ENCODE results near the gene MCM5.

Gene MCM5

DNA sequence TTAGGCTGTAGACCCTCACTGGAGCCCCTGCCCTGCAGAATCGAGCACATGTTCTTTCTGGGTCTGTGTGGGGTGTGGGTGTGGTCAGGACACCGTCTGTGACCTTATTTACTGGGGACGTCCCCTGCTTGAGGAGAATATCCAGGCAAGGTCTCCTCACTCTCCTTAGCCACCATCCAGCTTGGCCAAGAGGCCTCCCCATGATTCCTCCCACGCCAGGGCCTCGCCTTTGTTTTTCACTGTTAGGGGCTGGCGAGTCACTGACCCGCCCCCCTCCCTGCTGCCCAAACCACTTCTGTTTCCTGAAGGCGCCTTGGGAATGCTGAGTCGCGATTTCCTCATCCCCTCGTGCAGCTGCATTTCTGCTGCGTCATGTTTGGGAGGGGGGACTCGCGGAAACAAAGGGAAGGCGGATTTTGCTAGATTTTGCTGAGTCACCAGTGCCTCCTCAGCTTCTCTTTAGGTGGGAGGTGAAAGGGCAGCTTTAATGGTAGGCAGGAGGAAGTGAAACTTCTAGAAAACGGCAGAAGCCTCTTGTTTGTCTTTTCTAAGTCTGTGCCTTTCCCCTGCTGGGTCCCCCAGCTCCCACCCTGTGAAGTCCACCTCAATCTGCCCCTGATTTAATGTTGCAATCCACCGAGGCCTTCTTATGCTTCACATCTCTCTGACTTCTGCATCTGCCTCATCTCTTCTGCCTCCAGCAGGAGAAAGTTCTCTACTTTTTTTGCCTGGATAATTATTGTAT lies 23.0 kb upstream of the MCM5 start:
- Histone ChIP-seq H3K36me3 (no peaks in the 10 kb centered on the region), H3K27me3 (peaks cover 0 to 27% (median 21%) of the 10 kb centered on the region in 11 experiments; a peak in 18 of 22 replicates), H3K4me1 (peaks cover 50 to 98% (median 86%) of the 10 kb centered on the region in 10 experiments), H3K9me3 (replicated peaks in 1 of 11) (no peaks in the 10 kb centered on the region), H3K9ac (peak overlapping the region; percentile 66 to 88 (median 80); a peak in 21 of 22 replicates), H3K27ac (peak overlapping the region; percentile 79 to 99 (median 95)), H4K20me1 (peaks cover 0 to 9% (median 0%) of the 10 kb centered on the region in 11 experiments; a peak in 5 of 22 replicates), H3K4me3 (peak overlapping the region in 4 of 10 experiments; percentile 4 to 24 (median 9); a peak in 4 of 20 replicates), H3K4me2 (peak overlapping the region; percentile 70 to 99 (median 86))
- TF ChIP-seq Cebpa-rat (IDR thresholded peaks at IDR 0.05), result peak in 9 of 11 experiments; percentile 25 to 80 (median 66); a peak in 15 of 22 replicates

DNA sequence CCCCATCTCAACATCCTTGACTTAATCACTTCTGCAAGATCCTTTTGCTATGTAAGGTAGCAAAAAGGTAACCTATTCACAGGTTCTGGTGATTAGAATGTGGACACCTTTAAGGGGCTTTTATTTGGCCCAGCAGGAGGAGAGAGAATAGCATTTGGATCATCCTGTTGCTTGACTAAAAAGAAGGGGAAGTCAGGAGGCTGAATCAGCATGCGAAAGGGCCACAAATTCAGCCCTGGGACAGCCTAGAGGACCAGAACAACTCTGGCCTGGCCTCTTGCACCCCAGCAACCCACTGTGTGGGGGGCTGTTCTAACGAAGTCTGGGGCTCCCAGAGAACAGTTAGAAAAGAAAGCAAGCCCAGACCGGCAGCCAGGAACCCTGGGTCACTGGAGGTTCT lies 22.2 kb upstream of the MCM5 start:
- Histone ChIP-seq H3K4me1 (peaks cover 44 to 92% (median 79%) of the 10 kb centered on the region in 10 experiments), H3K27me3 (peaks cover 0 to 35% (median 30%) of the 10 kb centered on the region in 11 experiments; a peak in 18 of 22 replicates), H3K36me3 (peaks cover 0 to 2% (median 0%) of the 10 kb centered on the region in 11 experiments; a peak in 5 of 22 replicates), H3K4me2 (peak overlapping the region; percentile 70 to 99 (median 84)), H3K4me3 (0 out of 20 replicates have a peak overlapping the region, but pooled peaks of 2 of the 10 experiments have one; percentile 4 to 7), H3K27ac (peak overlapping the region; percentile 54 to 99 (median 95); a peak in 21 of 22 replicates), H3K9ac (peak overlapping the region; percentile 46 to 88 (median 78); a peak in 20 of 22 replicates), H4K20me1 (peaks cover 0 to 18% (median 0%) of the 10 kb centered on the region in 11 experiments; a peak in 7 of 22 replicates), H3K9me3 (replicated peaks in 1 of 11) (no peaks in the 10 kb centered on the region)
- TF ChIP-seq Cebpa-rat (IDR thresholded peaks at IDR 0.05), result no peak

DNA sequence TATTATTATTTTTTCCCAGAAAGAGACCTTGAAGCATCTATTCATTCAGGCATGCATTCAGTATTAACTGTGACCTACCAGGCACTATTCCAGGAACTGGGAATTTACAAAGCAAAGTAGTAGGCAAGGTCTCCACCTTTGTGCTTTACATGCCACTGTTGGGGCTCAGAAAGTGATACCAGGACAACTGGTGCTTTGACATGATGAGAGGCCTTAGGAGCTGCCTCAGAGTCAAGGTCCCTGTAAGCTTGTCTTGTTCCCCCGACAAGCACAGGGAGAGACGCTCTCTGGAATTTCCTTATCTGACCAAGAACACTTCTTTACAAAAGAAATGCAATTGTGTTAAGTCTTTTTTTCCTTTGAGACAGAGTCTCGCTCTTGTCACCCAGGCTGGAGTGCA lies 21.3 kb upstream of the MCM5 start:
- H3K27ac ChIP-seq, result peak overlapping the region in 9 of 11 experiments; percentile 85 to 99 (median 97); a peak in 18 of 22 replicates
- H3K36me3 ChIP-seq, result peaks cover 0 to 11% (median 5%) of the 10 kb centered on the region in 11 experiments; a peak in 8 of 22 replicates
- peaks cover 0 to 42% (median 35%) of the 10 kb centered on the region in 11 experiments; a peak in 18 of 22 replicates for H3K27me3 ChIP-seq
- no peaks in the 10 kb centered on the region for H3K9me3 ChIP-seq (replicated peaks in 1 of 11)
- H4K20me1 ChIP-seq, result peaks cover 0 to 26% (median 0%) of the 10 kb centered on the region in 11 experiments; a peak in 7 of 22 replicates
- TF ChIP-seq Cebpa-rat (IDR thresholded peaks at IDR 0.05), result no peak
- H3K4me2 ChIP-seq, result peak overlapping the region in 10 of 11 experiments; percentile 70 to 99 (median 85); a peak in 17 of 22 replicates
- H3K4me1 ChIP-seq, result peaks cover 44 to 92% (median 77%) of the 10 kb centered on the region in 10 experiments
- no peak overlapping the region for H3K4me3 ChIP-seq
- peak overlapping the region in 4 of 11 experiments; percentile 0 to 85 (median 54); a peak in 4 of 22 replicates for H3K9ac ChIP-seq

DNA sequence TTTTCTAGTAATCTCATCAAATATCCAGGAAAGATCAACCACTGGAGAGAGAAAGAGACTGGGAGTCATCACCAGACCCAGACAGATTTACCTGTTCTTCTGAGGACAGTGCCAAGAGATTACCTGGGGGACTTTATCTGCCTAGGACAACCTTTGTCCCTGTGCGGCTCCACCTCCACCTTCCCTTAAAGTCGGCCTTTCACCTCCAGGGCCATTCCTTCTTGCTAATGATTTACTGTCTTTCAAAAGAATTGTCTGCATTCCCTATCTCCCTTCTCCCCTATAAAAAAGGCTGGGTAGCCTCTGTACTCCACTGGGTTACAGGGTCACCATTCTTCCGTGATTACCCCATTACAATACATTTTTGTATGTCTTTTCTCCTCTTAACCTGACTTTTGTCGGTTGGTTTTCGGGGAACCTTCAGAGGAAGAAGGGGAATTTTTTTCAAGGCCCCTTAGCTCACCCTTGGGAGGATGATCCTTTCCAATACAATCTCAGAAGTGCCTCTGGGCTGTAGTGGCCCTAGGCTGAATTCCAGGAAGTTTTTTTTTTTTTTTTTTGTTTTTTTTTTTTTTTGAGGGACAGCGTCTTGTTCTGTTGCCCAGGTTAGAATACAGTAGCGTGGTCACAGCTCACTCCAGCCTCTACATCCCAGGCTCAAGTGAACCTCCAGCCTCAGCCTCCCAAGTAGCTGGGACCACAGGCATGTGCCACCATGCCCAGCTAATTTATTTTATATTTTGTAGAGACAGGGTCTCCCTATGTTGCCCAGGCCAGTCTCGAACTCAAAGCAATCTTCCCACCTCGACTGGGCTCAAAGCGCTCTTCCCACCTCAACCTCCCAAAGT lies 20.6 kb upstream of the MCM5 start:
- no peak for TF ChIP-seq Cebpa-rat (IDR thresholded peaks at IDR 0.05)
- Histone ChIP-seq H3K36me3 (peaks cover 0 to 19% (median 5%) of the 10 kb centered on the region in 11 experiments; a peak in 9 of 22 replicates), H3K27ac (peak overlapping the region in 9 of 11 experiments; percentile 85 to 99 (median 97); a peak in 14 of 22 replicates), H3K9ac (no peak overlapping the region; a peak in 1 of 22 replicates), H3K27me3 (peaks cover 0 to 42% (median 35%) of the 10 kb centered on the region in 11 experiments; a peak in 18 of 22 replicates), H3K9me3 (replicated peaks in 1 of 11) (no peaks in the 10 kb centered on the region), H3K4me1 (peaks cover 44 to 90% (median 71%) of the 10 kb centered on the region in 10 experiments), H3K4me2 (peak overlapping the region in 9 of 11 experiments; percentile 79 to 99 (median 86); a peak in 15 of 22 replicates), H4K20me1 (peaks cover 0 to 34% (median 0%) of the 10 kb centered on the region in 11 experiments; a peak in 7 of 22 replicates), H3K4me3 (no peak overlapping the region)

DNA sequence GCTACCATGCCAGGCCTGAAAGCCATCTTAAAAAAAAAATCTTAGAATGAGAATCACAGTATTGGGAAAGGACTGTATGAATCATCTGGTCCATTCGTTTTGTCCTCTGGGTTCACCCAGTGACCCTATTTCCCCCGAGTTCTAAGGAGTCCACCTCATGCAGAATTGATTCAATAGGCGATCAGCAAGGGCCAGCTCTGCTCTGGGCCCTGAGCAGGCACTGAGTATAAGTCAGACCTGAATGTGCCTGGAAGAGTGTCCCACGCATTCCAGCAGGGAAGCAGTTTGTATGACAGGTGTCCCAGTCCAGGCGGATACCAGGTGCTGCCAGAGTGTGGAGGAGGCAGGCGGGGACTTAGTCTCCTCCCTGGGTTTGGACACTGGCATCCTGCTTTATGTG lies 19.9 kb upstream of the MCM5 start:
- H3K4me3 ChIP-seq, result peak overlapping the region in 2 of 10 experiments; percentile 82; a peak in 1 of 20 replicates
- peak overlapping the region in 7 of 11 experiments; percentile 58 to 92 (median 77); a peak in 8 of 22 replicates for H3K9ac ChIP-seq
- peaks cover 0 to 25% (median 5%) of the 10 kb centered on the region in 11 experiments; a peak in 9 of 22 replicates for H3K36me3 ChIP-seq
- H3K4me2 ChIP-seq, result peak overlapping the region in 10 of 11 experiments; percentile 77 to 99 (median 84); a peak in 19 of 22 replicates
- peaks cover 0 to 40% (median 0%) of the 10 kb centered on the region in 11 experiments; a peak in 7 of 22 replicates for H4K20me1 ChIP-seq
- peaks cover 0 to 42% (median 35%) of the 10 kb centered on the region in 11 experiments; a peak in 18 of 22 replicates for H3K27me3 ChIP-seq
- TF ChIP-seq Cebpa-rat (IDR thresholded peaks at IDR 0.05), result no peak
- peak overlapping the region in 8 of 11 experiments; percentile 59 to 98 (median 76); a peak in 13 of 22 replicates for H3K27ac ChIP-seq
- H3K9me3 ChIP-seq (replicated peaks in 1 of 11), result no peaks in the 10 kb centered on the region
- H3K4me1 ChIP-seq, result peaks cover 44 to 90% (median 65%) of the 10 kb centered on the region in 10 experiments

DNA sequence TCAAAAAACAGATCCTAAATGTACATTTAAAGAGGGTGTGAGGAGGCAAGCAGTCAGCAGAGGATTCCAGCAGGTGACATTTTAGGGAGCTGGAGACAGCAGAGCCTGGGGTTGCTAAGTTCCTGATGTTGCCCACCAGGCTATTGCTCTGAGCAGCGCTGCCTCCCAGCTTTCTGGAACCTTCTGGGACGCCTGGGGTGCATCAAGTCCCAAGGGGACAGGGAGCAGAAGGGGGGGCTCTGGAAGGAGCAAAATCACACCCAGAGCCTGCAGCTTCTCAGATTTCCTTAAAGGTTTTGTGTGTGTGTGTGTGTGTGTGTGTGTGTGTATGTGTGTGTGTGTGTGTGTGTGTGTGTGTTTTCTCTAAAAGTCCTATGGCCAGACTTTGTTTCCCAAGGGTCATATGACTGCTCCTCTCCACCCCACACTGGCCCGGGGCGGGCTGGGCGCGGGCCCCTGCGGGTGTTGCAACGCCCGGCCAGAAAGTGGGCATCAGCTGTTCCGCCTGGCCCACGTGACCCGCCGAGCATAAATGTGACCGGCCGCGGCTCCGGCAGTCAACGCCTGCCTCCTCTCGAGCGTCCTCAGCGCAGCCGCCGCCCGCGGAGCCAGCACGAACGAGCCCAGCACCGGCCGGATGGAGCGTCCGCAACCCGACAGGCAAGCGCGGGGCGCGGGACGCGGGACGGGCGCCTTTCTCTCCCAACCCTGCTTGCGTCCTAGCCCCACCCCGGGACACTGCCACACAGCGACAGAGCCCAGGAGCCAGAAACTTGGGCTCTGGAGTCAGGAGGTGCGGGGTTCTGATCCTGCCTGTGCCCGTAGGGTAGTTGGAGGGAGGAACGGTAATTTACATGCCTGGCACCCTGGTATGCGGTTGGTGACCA lies 19.2 kb upstream of the MCM5 start, which contains the start of gene HMOX1:
HMOX1 (plus strand) TSS at position 560 of the 887 bp plus-strand sequence; CDS start at position 638, 78 bp downstream.
- Histone ChIP-seq H3K27ac (peak within 1 kb of the TSS; percentile 12 to 98 (median 71); a peak in 21 of 22 replicates), H3K4me2 (peak within 1 kb of the TSS; percentile 77 to 99 (median 83)), H3K9me3 (replicated peaks in 1 of 11) (no peaks in the 10 kb centered on the region), H3K4me1 (peaks cover 38 to 84% (median 57%) of the 10 kb centered on the region in 10 experiments), H3K27me3 (peaks cover 0 to 42% (median 35%) of the 10 kb centered on the region in 11 experiments; a peak in 18 of 22 replicates), H3K9ac (peak within 1 kb of the TSS; percentile 55 to 92 (median 78)), H3K36me3 (peaks cover 0 to 33% (median 5%) of the 10 kb centered on the region in 11 experiments; a peak in 9 of 22 replicates), H3K4me3 (peak within 1 kb of the TSS; percentile 26 to 87 (median 62); a peak in 19 of 20 replicates), H4K20me1 (peaks cover 0 to 48% (median 0%) of the 10 kb centered on the region in 11 experiments; a peak in 7 of 22 replicates)
- peak in 7 of 11 experiments; percentile 25 to 74 (median 59); a peak in 8 of 22 replicates for TF ChIP-seq Cebpa-rat (IDR thresholded peaks at IDR 0.05)
